SK-N-SH (cell line): Measurements from ENCODE around the gene ACOT8. TPM values are rescaled to one million over a fixed set of nuclear protein-coding genes. Genes with fewer than 3 reads are reported as not detected.
"Not testable (repeated sequence)": the region's sequence is repeated elsewhere in the genome, so short reads cannot be mapped to it uniquely, and the experiment has no call there.

Experiments
- CTCF ChIA-PET: fragments of 300-600, 350-600 bp; formaldehyde crosslinking; extraction: SDS; loops from one replicate; lab custom pipeline; 2021; lab: Yijun Ruan, JAX
- POLR2A ChIA-PET: fragments of 350-600 bp; sonication (Branson Sonifier 250); formaldehyde crosslinking; extraction: SDS; loops from one replicate; lab custom pipeline; 2020; ENCODE audit warnings: antibody characterized with exemption, inconsistent platforms; lab: Yijun Ruan, JAX
- DNase-seq: peaks from one replicate; pipeline ENCODE4 v3.0.0; 2012
- H2AFZ ChIP-seq: fragments of 200-600 bp; sonication (generic); 2 replicates; pipeline ENCODE4 v1.8.1; 2016; ENCODE audit warnings: antibody characterized with exemption, mild to moderate bottlenecking, low read depth
- H3F3A ChIP-seq: fragments of 200-600 bp; sonication (generic); replicated peaks from 2 replicates; pipeline ENCODE3; 2016; ENCODE audit warnings: antibody characterized with exemption, mild to moderate bottlenecking; ENCODE audit not compliant: insufficient read depth
- H3K27ac ChIP-seq, 2 experiments: fragments of 200-500 bp in 1 of 2; fragments of 200-600 bp in 1 of 2; sonication (Bioruptor generic) in 1 of 2; sonication (generic), shearing (Covaris generic) in 1 of 2; 2 replicates each; pipeline versions ENCODE4 v1.5.1 to v1.6.1; 2014 to 2016; ENCODE audit warnings: low read depth in 2 of 2, inconsistent platforms in 1 of 2, low read length in 1 of 2, mild to moderate bottlenecking in 1 of 2, mixed read lengths in 1 of 2
- H3K27me3 ChIP-seq: fragments of 200-600 bp; sonication (generic), shearing (Covaris generic); 2 replicates; pipeline ENCODE4 v1.6.1; 2016; ENCODE audit warnings: mixed run types; ENCODE audit not compliant: insufficient read depth
- H3K36me3 ChIP-seq, 2 experiments: fragments of 200-500 bp in 1 of 2; fragments of 200-600 bp in 1 of 2; sonication (Bioruptor generic) in 1 of 2; sonication (generic) in 1 of 2; replicated peaks in 1 of 2; 2 replicates each; pipeline versions ENCODE3 to v1.5.1; 2014 to 2016; ENCODE audit warnings: low read length in 1 of 2, mild to moderate bottlenecking in 1 of 2; ENCODE audit not compliant: insufficient read depth in 2 of 2, control insufficient read depth in 1 of 2
- H3K4me1 ChIP-seq, 2 experiments: fragments of 200-500 bp in 1 of 2; fragments of 200-600 bp in 1 of 2; sonication (Bioruptor generic) in 1 of 2; sonication (generic), shearing (Covaris generic) in 1 of 2; 2 replicates each; pipeline versions ENCODE4 v1.5.1 to v1.6.1; 2014 to 2016; ENCODE audit warnings: low read depth in 1 of 2, low read length in 1 of 2, mixed run types in 1 of 2; ENCODE audit not compliant: insufficient read depth in 2 of 2, control insufficient read depth in 1 of 2
- H3K4me2 ChIP-seq: fragments of 200-600 bp; sonication (generic), shearing (Covaris generic); 2 replicates; pipeline ENCODE4 v1.6.1; 2017; ENCODE audit warnings: mixed run types
- H3K4me3 ChIP-seq, 2 experiments: fragments of 200-500 bp in 1 of 2; fragments of 200-600 bp in 1 of 2; sonication (Bioruptor generic) in 1 of 2; sonication (generic), shearing (Covaris generic) in 1 of 2; 2 replicates each; pipeline versions ENCODE4 v1.5.1 to v1.8.1; 2014 to 2016; ENCODE audit warnings: low read depth in 2 of 2, inconsistent platforms in 1 of 2, low read length in 1 of 2, mild to moderate bottlenecking in 1 of 2, mixed read lengths in 1 of 2, moderate library complexity in 1 of 2
- H3K79me2 ChIP-seq: fragments of 200-600 bp; sonication (generic); 2 replicates; pipeline ENCODE4 v1.8.1; 2017; ENCODE audit warnings: mild to moderate bottlenecking; ENCODE audit not compliant: insufficient read depth
- H3K9ac ChIP-seq: fragments of 200-600 bp; sonication (generic); 2 replicates; pipeline ENCODE4 v1.6.1; 2017; ENCODE audit warnings: mixed run types
- H3K9me2 ChIP-seq: fragments of 200-600 bp; sonication (generic); 2 replicates; pipeline ENCODE4 v1.6.1; 2017; ENCODE audit warnings: mixed run types
- H3K9me3 ChIP-seq: fragments of 200-600 bp; sonication (generic); 2 replicates; pipeline ENCODE4 v1.6.1; 2017; ENCODE audit warnings: mixed run types, mild to moderate bottlenecking, moderate library complexity
- H4K20me1 ChIP-seq: fragments of 200-600 bp; sonication (generic); 2 replicates; pipeline ENCODE4 v1.6.1; 2017; ENCODE audit warnings: mild to moderate bottlenecking, mixed run types; ENCODE audit not compliant: insufficient read depth
- CTCF ChIP-seq: fragments of 200-600 bp; sonication (generic); IDR thresholded peaks from 2 replicates; pipeline ENCODE4 v1.6.1; 2017; ENCODE audit warnings: antibody characterized with exemption, mild to moderate bottlenecking, moderate library complexity
- EP300 ChIP-seq, 2 experiments: IDR thresholded peaks; 2 replicates each; pipeline versions ENCODE4 v1.4.0 to v1.6.1; 2012; ENCODE audit warnings: borderline replicate concordance in 1 of 2, low read depth in 1 of 2, low read length in 1 of 2
- EZH2phosphoT487 ChIP-seq: fragments of 200-600 bp; sonication (generic); IDR thresholded peaks from 2 replicates; pipeline ENCODE4 v1.6.1; 2017; ENCODE audit warnings: low read depth, mixed run types, mild to moderate bottlenecking, antibody characterized with exemption, moderate library complexity, borderline replicate concordance
- IRF3 ChIP-seq: fragments of 150-350 bp; IDR thresholded peaks from 2 replicates; pipeline ENCODE4 v1.6.1; 2016; ENCODE audit warnings: mild to moderate bottlenecking, low read depth, low read length
- JUND ChIP-seq: IDR thresholded peaks from 2 replicates; pipeline ENCODE4 v1.4.0; 2012
- MAX ChIP-seq: IDR thresholded peaks from 2 replicates; pipeline ENCODE4 v1.4.0; 2012; ENCODE audit warnings: low read depth
- MEF2A ChIP-seq: IDR thresholded peaks from 2 replicates; pipeline ENCODE4 v1.4.0; 2012; ENCODE audit warnings: low read depth, borderline replicate concordance
- MXI1 ChIP-seq: IDR thresholded peaks from 2 replicates; pipeline ENCODE4 v1.6.1; 2012; ENCODE audit warnings: mild to moderate bottlenecking, low read depth, low read length, improper control_type of control experiment
- PBX3 ChIP-seq: IDR thresholded peaks from 2 replicates; pipeline ENCODE4; 2012
- RAD21 ChIP-seq: IDR thresholded peaks from 2 replicates; pipeline ENCODE4 v1.6.1; 2012; ENCODE audit warnings: mild to moderate bottlenecking, low read length
- RFX5 ChIP-seq: IDR thresholded peaks from 2 replicates; pipeline ENCODE4 v1.6.1; 2012; ENCODE audit warnings: mild to moderate bottlenecking, improper control_type of control experiment, low read length
- RXRA ChIP-seq: IDR thresholded peaks from 2 replicates; pipeline ENCODE4 v1.4.0; 2012; ENCODE audit warnings: low read depth, mild to moderate bottlenecking, borderline replicate concordance
- SIN3A ChIP-seq: IDR thresholded peaks from 2 replicates; pipeline ENCODE4 v1.6.1; 2012; ENCODE audit warnings: low read depth, mild to moderate bottlenecking, low read length, moderate library complexity, borderline replicate concordance
- WGBS: methylation state at CpG from one replicate; pipeline ENCODE4 v1.1.6; 2017; ENCODE audit warnings: low lambda C conversion rate; 5-methylcytosine and 5-hydroxymethylcytosine counted together
- polyA plus RNA-seq, 3 experiments: library from polyadenylated mRNA; depleted of rRNA; stranded (reverse); fragments of >200 nt; gene quantifications; 2 replicates each; pipeline ENCODE4 v1.2.3, GENCODE V29; 2012

Gene ACOT8
- polyA plus RNA-seq, 1 of the 3 experiments (the other 2 are of a cell fraction) = 48.4 TPM

GRCh38 chr20:45874576-45874975 lies 17.4 kb upstream of the ACOT8 start:
- ChIA-PET CTCF (interaction anchor here (1.3 to 2.2 kb wide), 3 partner anchors 11 to 95 kb away, joined by 3 to 8 read pairs (median 3); partner anchors contain the start of gene NEURL2), POLR2A (interaction anchor here (1.2 kb wide), 1 partner anchor 17 kb away, joined by 3 read pairs; the partner anchor contains the start of gene CTSA)
- H3K4me3 ChIP-seq = no peak overlapping the region
- no peaks in the 10 kb centered on the region for H3K27me3 ChIP-seq
- no peak overlapping the region for H3K4me2 ChIP-seq
- H3F3A ChIP-seq = no peaks in the 10 kb centered on the region
- H3K79me2 ChIP-seq = no peaks in the 10 kb centered on the region
- no peaks in the 10 kb centered on the region for H3K9me2 ChIP-seq
- H3K36me3 ChIP-seq = peaks cover 0 to 4% of the 10 kb centered on the region in 2 experiments
- H3K4me1 ChIP-seq = no peaks in the 10 kb centered on the region
- no peaks in the 10 kb centered on the region for H3K9me3 ChIP-seq
- no peak for TF ChIP-seq RXRA
- TF ChIP-seq RAD21 = no peak
- TF ChIP-seq EP300 (IDR thresholded peaks at IDR 0.05; ENCODE audit: borderline replicate concordance in 1 of 2, low read depth in 1 of 2, low read length in 1 of 2) = no peak
- TF ChIP-seq EZH2phosphoT487 = no peak
- TF ChIP-seq MXI1 = no peak
- TF ChIP-seq CTCF = no peak
- no peak for TF ChIP-seq MAX
- TF ChIP-seq SIN3A = no peak
- no peak for TF ChIP-seq PBX3
- TF ChIP-seq IRF3 = no peak
- TF ChIP-seq MEF2A = no peak
- TF ChIP-seq JUND = no peak
- no peak for TF ChIP-seq RFX5
- H3K27ac ChIP-seq = no peak overlapping the region
- H4K20me1 ChIP-seq = no peaks in the 10 kb centered on the region
- no peak overlapping the region for H3K9ac ChIP-seq
- no peak for DNase-seq
- WGBS = 81% methylated on average over 4 of the region's 4 CpGs
- H2AFZ ChIP-seq = no peak overlapping the region

GRCh38 chr20:45874104-45874481 lies 16.9 kb upstream of the ACOT8 start:
- WGBS = 91% methylated on average over 10 of the region's 10 CpGs
- DNase-seq, H3K9ac ChIP-seq, H3K9me2 ChIP-seq, H2AFZ ChIP-seq, H4K20me1 ChIP-seq, H3K4me2 ChIP-seq, H3K27me3 ChIP-seq, H3K4me1 ChIP-seq, H3K9me3 ChIP-seq, H3K27ac ChIP-seq, H3K36me3 ChIP-seq, H3K79me2 ChIP-seq, POLR2A ChIA-PET, H3F3A ChIP-seq, H3K4me3 ChIP-seq: not testable (repeated sequence)
- CTCF ChIA-PET = interaction anchor here (0.9 to 2.2 kb wide), 3 partner anchors 12 to 16 kb away, joined by 3 to 8 read pairs (median 3); partner anchors contain the start of genes NEURL2 and SPATA25
